Mammary epithelial cell (primary cell): ENCODE results near the gene ATF6.

Source experiments
- EZH2 ChIP-seq: IDR thresholded peaks from 2 replicates; pipeline ENCODE4 v1.6.1; 2012; ENCODE audit warnings: low read length, inconsistent platforms, borderline replicate concordance
- TF ChIP-seq, protein P1 (sequence below), 2 donors: IDR thresholded peaks in 1 of 2; conservative IDR thresholded peaks in 1 of 2; 2 replicates each; pipeline ENCODE4 v1.5.1; 2011 to 2012; ENCODE audit warnings: inconsistent platforms in 2 of 2, low read length in 2 of 2, mild to moderate bottlenecking in 2 of 2, control low read depth in 1 of 2, low read depth in 1 of 2; ENCODE audit not compliant: insufficient read depth in 1 of 2; ENCODE audit errors: extremely low read depth in 1 of 2

DNA sequence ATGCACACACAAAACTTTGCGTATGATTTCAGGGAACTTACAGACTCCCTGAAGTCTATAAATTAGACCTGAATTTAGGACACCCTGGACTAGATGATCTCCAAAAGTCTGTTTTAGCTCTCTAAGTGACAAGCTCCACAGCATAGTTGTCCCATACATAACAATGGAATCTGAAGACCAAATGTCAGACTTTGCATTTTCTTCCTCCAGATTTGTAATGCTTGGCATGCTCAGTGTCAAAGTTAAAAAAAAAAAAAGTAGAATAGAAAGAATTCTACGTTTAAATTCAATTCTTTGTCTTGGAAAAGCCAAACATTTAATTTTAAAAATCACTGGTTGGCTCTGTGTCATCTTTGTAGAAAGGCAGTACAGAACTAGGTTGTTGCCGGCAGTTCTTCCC lies 190.8 kb downstream of the ATF6 start:
- TF ChIP-seq, protein P1, sequence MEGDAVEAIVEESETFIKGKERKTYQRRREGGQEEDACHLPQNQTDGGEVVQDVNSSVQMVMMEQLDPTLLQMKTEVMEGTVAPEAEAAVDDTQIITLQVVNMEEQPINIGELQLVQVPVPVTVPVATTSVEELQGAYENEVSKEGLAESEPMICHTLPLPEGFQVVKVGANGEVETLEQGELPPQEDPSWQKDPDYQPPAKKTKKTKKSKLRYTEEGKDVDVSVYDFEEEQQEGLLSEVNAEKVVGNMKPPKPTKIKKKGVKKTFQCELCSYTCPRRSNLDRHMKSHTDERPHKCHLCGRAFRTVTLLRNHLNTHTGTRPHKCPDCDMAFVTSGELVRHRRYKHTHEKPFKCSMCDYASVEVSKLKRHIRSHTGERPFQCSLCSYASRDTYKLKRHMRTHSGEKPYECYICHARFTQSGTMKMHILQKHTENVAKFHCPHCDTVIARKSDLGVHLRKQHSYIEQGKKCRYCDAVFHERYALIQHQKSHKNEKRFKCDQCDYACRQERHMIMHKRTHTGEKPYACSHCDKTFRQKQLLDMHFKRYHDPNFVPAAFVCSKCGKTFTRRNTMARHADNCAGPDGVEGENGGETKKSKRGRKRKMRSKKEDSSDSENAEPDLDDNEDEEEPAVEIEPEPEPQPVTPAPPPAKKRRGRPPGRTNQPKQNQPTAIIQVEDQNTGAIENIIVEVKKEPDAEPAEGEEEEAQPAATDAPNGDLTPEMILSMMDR (conservative IDR thresholded peaks at IDR 0.05 in 1 of 2, IDR thresholded peaks at IDR 0.05 in 1 of 2; ENCODE audit: extremely low read depth in 1 of 2, insufficient read depth in 1 of 2, low read depth in 1 of 2, low read length in 2 of 2), result no peak
- TF ChIP-seq EZH2, result no peak
